Ovary (tissue), 9 donors: Measurements from ENCODE around the gene DNAJC12. TPM values are rescaled to one million over a fixed set of nuclear protein-coding genes. Genes with fewer than 3 reads are reported as not detected.
"Not testable (repeated sequence)": the region's sequence is repeated elsewhere in the genome, so short reads cannot be mapped to it uniquely, and the experiment has no call there.

ENCODE experiments used
- DNase-seq, 5 donors: peaks; one replicate each; pipeline ENCODE4 v3.0.0-alpha.2; 2019 to 2020
- H3K27ac ChIP-seq, 2 donors: fragments of 200-600 bp; one replicate each; pipeline versions ENCODE4 v1.5.1 to v1.8.0; 2019 to 2022
- H3K27me3 ChIP-seq: fragments of 200-600 bp; one replicate; pipeline ENCODE4 v1.8.0; 2022
- H3K36me3 ChIP-seq: fragments of 200-600 bp; sonication (generic); one replicate; pipeline ENCODE4 v1.5.1; 2019
- H3K4me1 ChIP-seq: one replicate; pipeline ENCODE4 v1.8.1; 2013; ENCODE audit warnings: mild to moderate bottlenecking, moderate library complexity; ENCODE audit not compliant: insufficient read depth
- H3K4me3 ChIP-seq: fragments of 200-600 bp; sonication (generic); one replicate; pipeline ENCODE4 v1.5.1; 2017
- H3K9me3 ChIP-seq, 2 donors: fragments of 200-600 bp in 1 of 2; sonication (generic) in 1 of 2; one replicate each; pipeline versions ENCODE4 v1.5.1 to v1.8.1; 2013 to 2019; ENCODE audit warnings: mild to moderate bottlenecking in 1 of 2, moderate library complexity in 1 of 2
- EP300 ChIP-seq: sonication (generic); formaldehyde crosslinking; IDR thresholded peaks from one replicate; pipeline ENCODE4 v1.6.1; 2017; ENCODE audit warnings: antibody characterized with exemption
- POLR2A ChIP-seq: fragments of 450-650 bp; IDR thresholded peaks from one replicate; pipeline ENCODE4 v1.6.1; 2017; ENCODE audit warnings: antibody characterized with exemption, mild to moderate bottlenecking, moderate library complexity
- WGBS, 3 donors: extraction: QIAGEN DNeasy Blood & Tissue Kit in 1 of 3; methylation state at CpG; one replicate each; pipeline versions ENCODE4 v1.1.5 to v1.1.7; 2013 to 2017; 5-methylcytosine and 5-hydroxymethylcytosine counted together
- intact Hi-C, 4 donors: fragments of 100-400 bp; cut with DNase I; formaldehyde crosslinking; loops; one replicate each; pipeline versions ENCODE4 v1.11.0 to v1.15.1; 2022 to 2023
- polyA plus RNA-seq, 2 donors: library from polyadenylated mRNA; stranded (reverse); fragments of 200-250 nt in 1 of 2; fragments of 350-450 nt in 1 of 2; fragmentation: Illumina TruSeq in 1 of 2; extraction: RNeasy Lipid Tissue Mini Kit (QIAGEN cat#74804) in 1 of 2; gene quantifications; one replicate each; pipeline ENCODE4 v1.2.3, GENCODE V29; 2013 to 2014
- total RNA-seq, 7 donors: library from RNA; depleted of rRNA in 2 of 7; stranded (reverse); fragments of >200 nt in 2 of 7; fragmentation: NEBNext Ultra II Directional in 3 of 7; extraction: Animal tissue kit (Norgen Biotek cat#: 25700) in 3 of 7; gene quantifications; one replicate each; pipeline versions ENCODE4 v1.1.0 to v1.2.4, GENCODE V29; 2016 to 2023
- TF ChIP-seq, protein P1 (sequence below), 3 donors: fragments of 450-650 bp in 2 of 3; fragments of 200-600 bp in 1 of 3; IDR thresholded peaks; one replicate each; pipeline versions ENCODE4 v1.5.1 to v1.8.0; 2016 to 2022; ENCODE audit warnings: antibody characterized with exemption in 3 of 3, mild to moderate bottlenecking in 1 of 3
- donor health status: DM: no; HTN: no; CAD: no; lungs with moderate emphysema.
- donor health status: DM: no; HTN: no; CAD: no.
- donor health status: Bipolar disorder and iron deficiency.
- donor health status: DM: yes; HTN: yes; CAD: no.
- donor health status: DM: no; HTN: no; CAD: no.
- donor health status: DM: yes; HTN: yes; CAD: no.

DNAJC12 gene
- total and polyA plus RNA-seq, 9 donors = 8.3 to 17.5 (median 11.2) TPM

DNA sequence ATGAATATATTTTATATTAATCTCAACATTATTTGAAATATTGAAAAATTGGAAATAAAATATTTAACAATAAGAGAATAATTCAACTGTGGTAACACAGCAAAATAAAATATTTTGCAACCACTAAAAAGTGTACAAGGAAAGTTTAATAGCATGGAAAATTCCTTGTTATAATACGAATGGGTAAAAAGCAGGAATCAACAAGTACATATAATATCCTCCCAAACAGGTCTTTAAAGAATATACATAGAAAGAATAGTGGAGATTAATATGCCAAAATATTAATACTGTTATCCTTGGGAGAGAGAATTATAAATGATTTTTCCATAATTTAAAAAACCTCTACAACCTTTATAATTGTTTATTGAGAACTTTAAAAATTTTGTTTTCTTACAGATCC lies 1.0 kb downstream of the DNAJC12 start:
- intact Hi-C loops = no loop called here
- TF ChIP-seq POLR2A (no peak), EP300 (no peak)
- TF ChIP-seq, protein P1, sequence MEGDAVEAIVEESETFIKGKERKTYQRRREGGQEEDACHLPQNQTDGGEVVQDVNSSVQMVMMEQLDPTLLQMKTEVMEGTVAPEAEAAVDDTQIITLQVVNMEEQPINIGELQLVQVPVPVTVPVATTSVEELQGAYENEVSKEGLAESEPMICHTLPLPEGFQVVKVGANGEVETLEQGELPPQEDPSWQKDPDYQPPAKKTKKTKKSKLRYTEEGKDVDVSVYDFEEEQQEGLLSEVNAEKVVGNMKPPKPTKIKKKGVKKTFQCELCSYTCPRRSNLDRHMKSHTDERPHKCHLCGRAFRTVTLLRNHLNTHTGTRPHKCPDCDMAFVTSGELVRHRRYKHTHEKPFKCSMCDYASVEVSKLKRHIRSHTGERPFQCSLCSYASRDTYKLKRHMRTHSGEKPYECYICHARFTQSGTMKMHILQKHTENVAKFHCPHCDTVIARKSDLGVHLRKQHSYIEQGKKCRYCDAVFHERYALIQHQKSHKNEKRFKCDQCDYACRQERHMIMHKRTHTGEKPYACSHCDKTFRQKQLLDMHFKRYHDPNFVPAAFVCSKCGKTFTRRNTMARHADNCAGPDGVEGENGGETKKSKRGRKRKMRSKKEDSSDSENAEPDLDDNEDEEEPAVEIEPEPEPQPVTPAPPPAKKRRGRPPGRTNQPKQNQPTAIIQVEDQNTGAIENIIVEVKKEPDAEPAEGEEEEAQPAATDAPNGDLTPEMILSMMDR (IDR thresholded peaks at IDR 0.05) = no peak
- DNase-seq = no peak
- no peaks in the 10 kb centered on the region for H3K9me3 ChIP-seq
- H3K27me3 ChIP-seq = no peaks in the 10 kb centered on the region
- no peak overlapping the region for H3K27ac ChIP-seq
- no peaks in the 10 kb centered on the region for H3K36me3 ChIP-seq
- WGBS, 3 donors = 33 to 45% (median 42%) methylated on average over 1 of the region's 1 CpG
- H3K4me1 ChIP-seq = no peaks in the 10 kb centered on the region
- H3K4me3 ChIP-seq = peak overlapping the region; percentile 33

DNA sequence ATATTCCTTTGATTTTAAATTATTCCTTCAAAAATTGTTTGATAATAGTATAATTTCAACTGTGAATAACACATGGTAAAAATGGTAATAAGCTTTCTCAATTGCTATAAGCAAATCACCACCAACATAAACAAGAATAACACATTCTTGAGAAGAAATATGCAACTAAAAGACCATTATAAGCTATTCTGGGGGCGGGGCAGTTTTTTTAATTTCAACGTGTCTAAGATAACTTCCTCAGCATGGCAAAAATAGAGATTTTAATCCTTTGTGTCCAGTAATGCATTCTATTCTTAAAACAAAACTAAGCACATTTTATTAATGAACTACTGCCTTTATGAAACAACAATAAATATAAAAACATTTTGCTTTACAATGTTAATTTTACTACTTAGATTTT lies 1.5 kb downstream of the DNAJC12 start:
- no peaks in the 10 kb centered on the region for H3K9me3 ChIP-seq
- no peak overlapping the region for H3K27ac ChIP-seq
- WGBS, 3 donors = 22 to 31% (median 30%) methylated on average over 2 of the region's 2 CpGs
- intact Hi-C loops = no loop called here
- H3K27me3 ChIP-seq = no peaks in the 10 kb centered on the region
- TF ChIP-seq EP300 (no peak), POLR2A (no peak)
- TF ChIP-seq, protein P1 (IDR thresholded peaks at IDR 0.05) = no peak
- no peaks in the 10 kb centered on the region for H3K4me1 ChIP-seq
- H3K36me3 ChIP-seq = no peaks in the 10 kb centered on the region
- H3K4me3 ChIP-seq = no peak overlapping the region
- no peak for DNase-seq

- H3K36me3 ChIP-seq, H3K27me3 ChIP-seq, DNase-seq, intact Hi-C loops, H3K4me1 ChIP-seq, H3K9me3 ChIP-seq, H3K4me3 ChIP-seq, H3K27ac ChIP-seq: not testable (repeated sequence)
- WGBS, 3 donors = 45 to 48% (median 46%) methylated on average over 6 of the region's 6 CpGs
Measured at GRCh38 chr10:67835541-67836394, 2.2 kb downstream of the DNAJC12 start.

DNA sequence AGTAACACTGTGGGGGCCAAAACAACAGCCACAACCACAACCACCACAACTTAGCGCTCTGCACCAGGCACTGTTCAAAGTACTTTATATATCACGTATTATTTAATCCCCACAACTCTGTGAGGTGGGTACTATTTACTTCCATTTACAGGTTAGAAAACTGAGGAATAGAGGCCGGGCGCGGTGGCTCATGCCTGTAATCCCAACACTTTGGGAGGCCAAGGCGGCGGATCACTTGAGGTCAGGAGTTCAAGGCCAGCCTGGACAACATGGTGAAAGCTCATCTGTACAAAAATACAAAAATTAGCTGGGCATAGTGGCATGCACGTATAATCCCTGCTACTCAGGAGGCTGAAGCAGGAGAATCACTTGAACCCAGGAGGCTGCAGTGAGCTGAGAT lies 3.6 kb downstream of the DNAJC12 start:
- Histone ChIP-seq H3K4me3 (no peak overlapping the region), H3K36me3 (no peaks in the 10 kb centered on the region), H3K9me3 (no peaks in the 10 kb centered on the region), H3K27ac (no peak overlapping the region), H3K4me1 (no peaks in the 10 kb centered on the region), H3K27me3 (no peaks in the 10 kb centered on the region)
- 90 to 96% (median 95%) methylated on average over 8 of the region's 8 CpGs for WGBS, 3 donors
- DNase-seq = no peak
- intact Hi-C loops = no loop called here
- no peak for TF ChIP-seq POLR2A
- TF ChIP-seq, protein P1 (IDR thresholded peaks at IDR 0.05) = no peak
- TF ChIP-seq EP300 = no peak

- DNase-seq = no peak
- H3K36me3 ChIP-seq = no peaks in the 10 kb centered on the region
- H3K4me1 ChIP-seq = peaks cover 3% of the 10 kb centered on the region
- 64 to 69% (median 66%) methylated on average over 3 of the region's 3 CpGs for whole genome bisulfite sequencing, 3 donors
- no peak overlapping the region for H3K4me3 ChIP-seq
- intact Hi-C loops = no loop called here
- H3K27me3 ChIP-seq = no peaks in the 10 kb centered on the region
- TF ChIP-seq, protein P1 (IDR thresholded peaks at IDR 0.05) = no peak
- TF ChIP-seq POLR2A (no peak), EP300 (no peak)
- H3K27ac ChIP-seq = no peak overlapping the region
- H3K9me3 ChIP-seq = no peaks in the 10 kb centered on the region
Measured at GRCh38 chr10:67827811-67828210, 10.2 kb downstream of the DNAJC12 start.
